ENCODE results near the gene CPTP. TPM values are rescaled to one million over a fixed set of nuclear protein-coding genes. Genes with fewer than 3 reads are reported as not detected.
"Not testable (repeated sequence)": the region's sequence is repeated elsewhere in the genome, so short reads cannot be mapped to it uniquely, and the experiment has no call there.

Gene CPTP
- total RNA-seq, 4 donors from 2014 or later, result 10.7 to 94.0 (median 84.6) TPM

- Histone ChIP-seq H3K27ac (no peak overlapping the region), H3K27me3 (no peaks in the 10 kb centered on the region), H3K9me3 (no peaks in the 10 kb centered on the region), H3K4me1 (peaks cover 0 to 6% (median 0%) of the 10 kb centered on the region in 4 donors), H3K36me3 (no peaks in the 10 kb centered on the region), H3K4me3 (no peak overlapping the region)
- TF ChIP-seq, protein P1, sequence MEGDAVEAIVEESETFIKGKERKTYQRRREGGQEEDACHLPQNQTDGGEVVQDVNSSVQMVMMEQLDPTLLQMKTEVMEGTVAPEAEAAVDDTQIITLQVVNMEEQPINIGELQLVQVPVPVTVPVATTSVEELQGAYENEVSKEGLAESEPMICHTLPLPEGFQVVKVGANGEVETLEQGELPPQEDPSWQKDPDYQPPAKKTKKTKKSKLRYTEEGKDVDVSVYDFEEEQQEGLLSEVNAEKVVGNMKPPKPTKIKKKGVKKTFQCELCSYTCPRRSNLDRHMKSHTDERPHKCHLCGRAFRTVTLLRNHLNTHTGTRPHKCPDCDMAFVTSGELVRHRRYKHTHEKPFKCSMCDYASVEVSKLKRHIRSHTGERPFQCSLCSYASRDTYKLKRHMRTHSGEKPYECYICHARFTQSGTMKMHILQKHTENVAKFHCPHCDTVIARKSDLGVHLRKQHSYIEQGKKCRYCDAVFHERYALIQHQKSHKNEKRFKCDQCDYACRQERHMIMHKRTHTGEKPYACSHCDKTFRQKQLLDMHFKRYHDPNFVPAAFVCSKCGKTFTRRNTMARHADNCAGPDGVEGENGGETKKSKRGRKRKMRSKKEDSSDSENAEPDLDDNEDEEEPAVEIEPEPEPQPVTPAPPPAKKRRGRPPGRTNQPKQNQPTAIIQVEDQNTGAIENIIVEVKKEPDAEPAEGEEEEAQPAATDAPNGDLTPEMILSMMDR (IDR thresholded peaks at IDR 0.05), result no peak
- no peak for TF ChIP-seq POLR2A (IDR thresholded peaks at IDR 0.05)
- DNase-seq, result no peak
Measured at GRCh38 chr1:1365875-1366698, 41.5 kb downstream of the CPTP start.

DNA sequence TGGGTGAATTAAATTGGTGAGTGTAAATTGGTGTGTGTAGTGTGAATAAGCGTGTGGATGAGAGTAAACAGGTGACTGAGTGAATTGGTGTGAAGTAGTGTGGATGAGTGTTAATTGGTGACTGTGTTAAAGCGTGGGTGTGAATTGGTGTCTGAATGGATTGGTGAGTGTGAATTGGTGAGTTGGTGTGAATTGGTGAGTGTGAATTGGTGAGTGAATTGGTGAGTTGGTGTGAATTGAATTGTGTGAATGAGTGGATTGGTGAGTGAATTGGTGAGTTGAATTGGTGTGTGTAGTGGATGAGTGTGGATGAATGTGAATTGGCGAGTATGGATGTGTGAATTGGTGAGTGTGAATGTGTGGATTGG is 42.1 kb downstream of the CPTP start:
- Histone ChIP-seq H3K4me1 (peaks cover 0 to 5% (median 2%) of the 10 kb centered on the region in 4 donors), H3K27me3 (no peaks in the 10 kb centered on the region)
- TF ChIP-seq POLR2A (IDR thresholded peaks at IDR 0.05), result no peak
- TF ChIP-seq, protein P1 (IDR thresholded peaks at IDR 0.05), result no peak

GRCh38 chr1:1367315-1367714 is 42.7 kb downstream of the CPTP start:
- no peaks in the 10 kb centered on the region for H3K27me3 ChIP-seq
- TF ChIP-seq POLR2A (IDR thresholded peaks at IDR 0.05), result no peak
- TF ChIP-seq, protein P1 (IDR thresholded peaks at IDR 0.05), result no peak
- no peak overlapping the region for H3K4me3 ChIP-seq
- H3K4me1 ChIP-seq, result peaks cover 0 to 11% (median 9%) of the 10 kb centered on the region in 4 donors
- H3K36me3 ChIP-seq, result peaks cover 0 to 1% (median 0%) of the 10 kb centered on the region in 3 donors
- no peak overlapping the region for H3K27ac ChIP-seq
- DNase-seq, result no peak
- H3K9me3 ChIP-seq, result no peaks in the 10 kb centered on the region

More for the DNA sequence above, 42.1 kb downstream of the CPTP start:
- H3K4me3 ChIP-seq, result no peak overlapping the region
- no peaks in the 10 kb centered on the region for H3K9me3 ChIP-seq
- H3K36me3 ChIP-seq, result no peaks in the 10 kb centered on the region
- no peak overlapping the region for H3K27ac ChIP-seq
- no peak for DNase-seq

- H3K27me3 ChIP-seq, H3K9me3 ChIP-seq, DNase-seq, H3K27ac ChIP-seq, H3K4me3 ChIP-seq: not testable (repeated sequence)
- H3K36me3 ChIP-seq, result peaks cover 0 to 14% (median 0%) of the 10 kb centered on the region in 3 donors
- H3K4me1 ChIP-seq, result peaks cover 0 to 32% (median 18%) of the 10 kb centered on the region in 4 donors
Measured at GRCh38 chr1:1370094-1370493, 45.5 kb downstream of the CPTP start.

GRCh38 chr1:1370771-1371300 is 46.2 kb downstream of the CPTP start:
- no peaks in the 10 kb centered on the region for H3K27me3 ChIP-seq

More at GRCh38 chr1:1370771-1371300, 46.2 kb downstream of the CPTP start:
- no peak for DNase-seq
- Histone ChIP-seq H3K36me3 (peaks cover 0 to 14% (median 0%) of the 10 kb centered on the region in 3 donors), H3K9me3 (no peaks in the 10 kb centered on the region), H3K27ac (no peak overlapping the region), H3K4me1 (peaks cover 0 to 33% (median 18%) of the 10 kb centered on the region in 4 donors), H3K4me3 (no peak overlapping the region)
- TF ChIP-seq, protein P1 (IDR thresholded peaks at IDR 0.05), result no peak
- TF ChIP-seq POLR2A (IDR thresholded peaks at IDR 0.05), result no peak

Data from Peyer's patch (tissue), 4 donors.